HepG2 (cell line): ENCODE measurements around the gene KHK. TPM values are rescaled to one million over a fixed set of nuclear protein-coding genes. Genes with fewer than 3 reads are reported as not detected.

Source experiments
- CBX5 ChIP-seq: sonication (generic); formaldehyde crosslinking; IDR thresholded peaks from 2 replicates; pipeline ENCODE4 v1.4.0; 2020; ENCODE audit warnings: missing genetic modification reagents, borderline replicate concordance
- CSRNP1 ChIP-seq: sonication (generic); formaldehyde crosslinking; IDR thresholded peaks from 2 replicates; pipeline ENCODE4 v1.8.1; 2023; ENCODE audit warnings: mild to moderate bottlenecking, missing genetic modification reagents
- ERF ChIP-seq: IDR thresholded peaks from 2 replicates; pipeline ENCODE4 v1.6.1; 2018; ENCODE audit warnings: missing biosample characterization, missing genetic modification reagents
- ETV6 ChIP-seq: sonication (generic); formaldehyde crosslinking; conservative IDR thresholded peaks from 2 replicates; pipeline ENCODE4 v1.4.0; 2020; ENCODE audit warnings: missing genetic modification reagents
- FOXK1 ChIP-seq: sonication (generic); formaldehyde crosslinking; IDR thresholded peaks from 2 replicates; pipeline ENCODE4 v1.4.0; 2020; ENCODE audit warnings: low read depth, missing genetic modification reagents, borderline replicate concordance
- GLMP ChIP-seq: sonication (generic); formaldehyde crosslinking; IDR thresholded peaks from 2 replicates; pipeline ENCODE4 v1.9.0; 2021; ENCODE audit warnings: missing genetic modification reagents, mild to moderate bottlenecking, borderline replicate concordance
- HNF4G ChIP-seq, 2 experiments: sonication (generic) in 1 of 2; formaldehyde crosslinking in 1 of 2; IDR thresholded peaks; 2 replicates each; pipeline versions ENCODE4 v1.4.0 to v1.6.1; 2011 to 2020; ENCODE audit warnings: borderline replicate concordance in 2 of 2, low read depth in 2 of 2, mild to moderate bottlenecking in 2 of 2, low read length in 1 of 2, missing genetic modification reagents in 1 of 2, moderate library complexity in 1 of 2
- NFIB ChIP-seq: sonication (generic); formaldehyde crosslinking; IDR thresholded peaks from 2 replicates; pipeline ENCODE4 v1.9.0; 2021; ENCODE audit warnings: missing genetic modification reagents, mild to moderate bottlenecking, borderline replicate concordance
- PBX2 ChIP-seq: IDR thresholded peaks from 2 replicates; pipeline ENCODE4 v1.6.1; 2016; ENCODE audit warnings: control low read depth
- PTBP1 ChIP-seq: fragments of 200-400 bp; formaldehyde crosslinking; IDR thresholded peaks from 2 replicates; pipeline ENCODE4 v1.6.1; 2018; ENCODE audit warnings: low read length, low read depth; ENCODE audit not compliant: poor library complexity, severe bottlenecking
- TP53 ChIP-seq: sonication (generic); formaldehyde crosslinking; conservative IDR thresholded peaks from 2 replicates; pipeline ENCODE4 v1.4.0; 2020; ENCODE audit warnings: missing genetic modification reagents
- TRIM22 ChIP-seq: fragments of 450-650 bp; IDR thresholded peaks from 2 replicates; pipeline ENCODE4 v1.6.1; 2017
- ZNF230 ChIP-seq: sonication (generic); formaldehyde crosslinking; IDR thresholded peaks from 2 replicates; pipeline ENCODE4 v1.4.0; 2020; ENCODE audit warnings: mild to moderate bottlenecking, missing genetic modification reagents
- ZNF234 ChIP-seq: sonication (generic); formaldehyde crosslinking; conservative IDR thresholded peaks from 2 replicates; pipeline ENCODE4 v1.5.1; 2020; ENCODE audit warnings: mild to moderate bottlenecking, missing genetic modification reagents
- ZNF292 ChIP-seq: sonication (generic); formaldehyde crosslinking; IDR thresholded peaks from 2 replicates; pipeline ENCODE4 v1.8.1; 2022; ENCODE audit warnings: mild to moderate bottlenecking, low read depth, missing genetic modification reagents, borderline replicate concordance
- ZNF615 ChIP-seq: sonication (generic); formaldehyde crosslinking; IDR thresholded peaks from 2 replicates; pipeline ENCODE4 v1.5.0; 2020; ENCODE audit warnings: mild to moderate bottlenecking, missing genetic modification reagents, borderline replicate concordance
- ZNF788 ChIP-seq: sonication (generic); formaldehyde crosslinking; IDR thresholded peaks from 2 replicates; pipeline ENCODE4 v1.5.0; 2020; ENCODE audit warnings: mild to moderate bottlenecking, missing genetic modification reagents, borderline replicate concordance
- ZNF879 ChIP-seq: sonication (generic); formaldehyde crosslinking; IDR thresholded peaks from 2 replicates; pipeline ENCODE4 v1.8.1; 2023; ENCODE audit warnings: missing genetic modification reagents
- ZSCAN5A ChIP-seq: sonication (generic); formaldehyde crosslinking; IDR thresholded peaks from 2 replicates; pipeline ENCODE4 v1.8.0; 2022; ENCODE audit warnings: mild to moderate bottlenecking, missing genetic modification reagents, borderline replicate concordance
- polyA plus RNA-seq, 8 experiments: library from polyadenylated mRNA; depleted of rRNA in 3 of 8; stranded (reverse) in 7 of 8; unstranded in 1 of 8; fragments of >200 nt; fragmentation: Illumina TruSeq in 4 of 8; extraction: Trizol in 4 of 8; gene quantifications; 2 replicates each; pipeline versions ENCODE4 v1.2.1 to v1.2.3, GENCODE V29; 2011 to 2016; ENCODE audit warnings: low read depth in 4 of 8, missing spikeins in 1 of 8, mixed read lengths in 1 of 8; ENCODE audit not compliant: insufficient read depth in 1 of 8
- total RNA-seq, 5 experiments: library from RNA; depleted of rRNA; stranded (reverse); fragments of >200 nt; fragmentation: Illumina TruSeq; extraction: Trizol; gene quantifications; 2 replicates each; pipeline ENCODE4 v1.2.3, GENCODE V29; 2016; ENCODE audit warnings: low read depth in 1 of 5

KHK gene
- total and polyA plus RNA-seq, 2 of the 13 experiments (the other 11 are each of a cell fraction or from before 2014, with no cell fraction given) = 40.9 to 99.2 TPM

- no peak for TF ChIP-seq TRIM22
- TF ChIP-seq CSRNP1 (CRISPR knock-in tag) = no peak; the same call in 1 of the 2 replicates
- TF ChIP-seq GLMP (CRISPR knock-in tag) = no peak
- peak; percentile 82 for TF ChIP-seq ERF (CRISPR knock-in tag)
- peak; percentile 61; the same call in 1 of the 2 replicates for TF ChIP-seq ZNF788 (CRISPR knock-in tag)
- TF ChIP-seq ZNF879 (CRISPR knock-in tag) = no peak
- peak; percentile 57 for TF ChIP-seq PTBP1
- TF ChIP-seq ZNF234 (CRISPR knock-in tag) = no peak
- peak; percentile 84 for TF ChIP-seq HNF4G (IDR thresholded peaks at IDR 0.05; ENCODE audit: borderline replicate concordance, low read depth, low read length)
- peak; percentile 79 for TF ChIP-seq HNF4G (CRISPR knock-in tag; IDR thresholded peaks at IDR 0.05; ENCODE audit: borderline replicate concordance, low read depth)
- no peak for TF ChIP-seq ZNF230
- no peak for TF ChIP-seq ZNF615 (CRISPR knock-in tag)
- peak; percentile 76; the same call in 1 of the 2 replicates for TF ChIP-seq CBX5 (CRISPR knock-in tag)
- TF ChIP-seq PBX2 = no peak
- TF ChIP-seq ETV6 (CRISPR knock-in tag) = peak; percentile 11; the same call in 1 of the 2 replicates
- peak; percentile 89 for TF ChIP-seq ZNF292 (CRISPR knock-in tag)
- TF ChIP-seq FOXK1 (CRISPR knock-in tag) = peak; percentile 61; the same call in 1 of the 2 replicates
- TF ChIP-seq TP53 (CRISPR knock-in tag) = no peak
- TF ChIP-seq NFIB (CRISPR knock-in tag) = no peak
- no peak for TF ChIP-seq ZSCAN5A (CRISPR knock-in tag)
- TF ChIP-seq, all 625 proteins: peak for 271
Observed at GRCh38 chr2:27093430-27094352, 7.1 kb downstream of the KHK start (continued).
